ENCODE results near the gene ESPNL.
"Not testable (repeated sequence)": the region's sequence is repeated elsewhere in the genome, so short reads cannot be mapped to it uniquely, and the experiment has no call there.

Gene ESPNL

DNA sequence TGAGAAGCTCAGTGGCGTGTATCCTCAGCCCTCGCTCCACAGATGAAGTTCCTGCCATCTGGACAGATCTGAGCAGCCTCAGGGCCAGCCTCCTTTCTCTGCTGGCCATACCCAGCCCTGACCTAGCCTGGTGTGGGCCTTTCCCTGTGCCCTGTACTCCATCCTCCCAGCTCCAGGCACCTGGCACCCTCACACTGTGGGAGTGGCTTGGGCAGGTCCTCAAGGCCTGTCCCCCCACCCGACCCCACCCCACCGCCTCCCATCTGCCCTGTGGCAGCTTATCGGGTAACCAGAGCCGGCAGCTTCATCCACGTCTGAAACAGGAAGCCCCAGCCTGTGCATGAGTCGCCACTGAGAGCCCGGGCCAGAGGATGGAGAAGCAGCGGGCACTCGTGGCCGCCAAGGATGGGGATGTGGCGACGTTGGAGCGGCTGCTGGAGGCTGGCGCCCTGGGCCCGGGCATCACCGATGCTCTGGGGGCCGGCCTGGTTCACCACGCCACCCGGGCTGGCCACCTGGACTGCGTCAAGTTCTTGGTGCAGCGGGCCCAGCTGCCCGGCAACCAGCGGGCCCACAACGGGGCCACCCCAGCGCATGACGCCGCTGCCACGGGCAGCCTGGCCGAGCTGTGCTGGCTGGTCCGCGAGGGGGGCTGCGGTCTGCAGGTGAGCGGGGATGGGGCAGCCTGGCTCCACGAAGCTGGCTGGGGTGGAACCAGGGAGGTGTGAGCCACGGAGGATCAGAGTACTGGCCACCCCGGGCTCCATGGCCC, at the start of gene ESPNL:
ESPNL (plus strand) TSS at position 292 of the 772 bp plus-strand sequence; CDS start at position 372, 80 bp downstream.
- peak within 1 kb of the TSS; percentile 95 for H3K4me2 ChIP-seq (ENCODE audit: low read length)
- no peak for TF ChIP-seq CTCF (IDR thresholded peaks at IDR 0.05; ENCODE audit: low read depth, low read length, poor library complexity, severe bottlenecking)
- H3F3A ChIP-seq (ENCODE audit: control insufficient read depth, insufficient read depth) = peaks cover 6% of the 10 kb centered on the region; the same call in 1 of the 2 replicates
- H3K9me3 ChIP-seq (ENCODE audit: control insufficient read depth, insufficient read depth, low read length) = no peaks in the 10 kb centered on the region
- no peaks in the 10 kb centered on the region for H3K79me2 ChIP-seq (ENCODE audit: control insufficient read depth, low read length)
- no peaks in the 10 kb centered on the region for H3K27me3 ChIP-seq (ENCODE audit: control insufficient read depth, low read length)
- no peaks in the 10 kb centered on the region for H3K9me2 ChIP-seq (replicated peaks; ENCODE audit: control insufficient read depth, low read length)
- H3K36me3 ChIP-seq (ENCODE audit: control insufficient read depth, low read length) = no peaks in the 10 kb centered on the region
- peak within 1 kb of the TSS; percentile 69 for H3K4me3 ChIP-seq (ENCODE audit: low read length)
- H4K20me1 ChIP-seq (ENCODE audit: control insufficient read depth, insufficient read depth, low read depth, low read length) = no peaks in the 10 kb centered on the region
- H3K4me1 ChIP-seq (ENCODE audit: control insufficient read depth, low read length) = peaks cover 26% of the 10 kb centered on the region
- no peak within 1 kb of the TSS for H3K27ac ChIP-seq (ENCODE audit: low read depth, low read length)

- Histone ChIP-seq H3K79me2 (ENCODE audit: control insufficient read depth, low read length) (no peaks in the 10 kb centered on the region), H3K36me3 (ENCODE audit: control insufficient read depth, low read length) (no peaks in the 10 kb centered on the region), H3K27ac (ENCODE audit: low read depth, low read length) (no peak overlapping the region), H3K4me3 (ENCODE audit: low read length) (no peak overlapping the region), H3F3A (ENCODE audit: control insufficient read depth, insufficient read depth) (no peaks in the 10 kb centered on the region), H3K27me3 (ENCODE audit: control insufficient read depth, low read length) (no peaks in the 10 kb centered on the region), H3K4me1 (ENCODE audit: control insufficient read depth, low read length) (peaks cover 5% of the 10 kb centered on the region), H3K9me3 (ENCODE audit: control insufficient read depth, insufficient read depth, low read length) (no peaks in the 10 kb centered on the region), H3K9me2 (replicated peaks; ENCODE audit: control insufficient read depth, low read length) (no peaks in the 10 kb centered on the region), H4K20me1 (ENCODE audit: control insufficient read depth, insufficient read depth, low read depth, low read length) (no peaks in the 10 kb centered on the region), H3K4me2 (ENCODE audit: low read length) (no peak overlapping the region)
- TF ChIP-seq EZH2phosphoT487 (IDR thresholded peaks at IDR 0.05; ENCODE audit: borderline replicate concordance, low read length) = no peak
- no peak for TF ChIP-seq CTCF (IDR thresholded peaks at IDR 0.05; ENCODE audit: low read depth, low read length, poor library complexity, severe bottlenecking)
Measured at GRCh38 chr2:238053191-238053776, 46.9 kb upstream of the ESPNL start.

- TF ChIP-seq EZH2phosphoT487 (IDR thresholded peaks at IDR 0.05; ENCODE audit: borderline replicate concordance, low read length) (no peak), CTCF (IDR thresholded peaks at IDR 0.05; ENCODE audit: low read depth, low read length, poor library complexity, severe bottlenecking) (no peak)
- H3K9me3 ChIP-seq (ENCODE audit: control insufficient read depth, insufficient read depth, low read length) = no peaks in the 10 kb centered on the region
- H3K4me1 ChIP-seq (ENCODE audit: control insufficient read depth, low read length) = peaks cover 17% of the 10 kb centered on the region
- H3F3A ChIP-seq (ENCODE audit: control insufficient read depth, insufficient read depth) = peaks cover 2% of the 10 kb centered on the region; the same call in 1 of the 2 replicates
- no peak overlapping the region for H3K4me3 ChIP-seq (ENCODE audit: low read length)
- H3K79me2 ChIP-seq (ENCODE audit: control insufficient read depth, low read length) = peaks cover 11% of the 10 kb centered on the region
- H3K27ac ChIP-seq (ENCODE audit: low read depth, low read length) = no peak overlapping the region
- no peaks in the 10 kb centered on the region; the same call in 1 of the 2 replicates for H3K36me3 ChIP-seq (ENCODE audit: control insufficient read depth, low read length)
- no peak overlapping the region for H3K4me2 ChIP-seq (ENCODE audit: low read length)
- H3K27me3 ChIP-seq (ENCODE audit: control insufficient read depth, low read length) = no peaks in the 10 kb centered on the region
- H4K20me1 ChIP-seq (ENCODE audit: control insufficient read depth, insufficient read depth, low read depth, low read length) = no peaks in the 10 kb centered on the region
- H3K9me2 ChIP-seq (replicated peaks; ENCODE audit: control insufficient read depth, low read length) = no peaks in the 10 kb centered on the region
Measured at GRCh38 chr2:238055841-238056240, 44.3 kb upstream of the ESPNL start.

GRCh38 chr2:238057696-238058575, 42.2 kb upstream of the ESPNL start:
- not testable (repeated sequence) for H4K20me1 ChIP-seq (ENCODE audit: control insufficient read depth, insufficient read depth, low read depth, low read length); H3K9me2 ChIP-seq (replicated peaks; ENCODE audit: control insufficient read depth, low read length); H3K27ac ChIP-seq (ENCODE audit: low read depth, low read length); H3K4me2 ChIP-seq (ENCODE audit: low read length); H3K4me3 ChIP-seq (ENCODE audit: low read length); H3F3A ChIP-seq (ENCODE audit: control insufficient read depth, insufficient read depth); H3K27me3 ChIP-seq (ENCODE audit: control insufficient read depth, low read length); H3K36me3 ChIP-seq (ENCODE audit: control insufficient read depth, low read length); H3K9me3 ChIP-seq (ENCODE audit: control insufficient read depth, insufficient read depth, low read length)
- H3K79me2 ChIP-seq (ENCODE audit: control insufficient read depth, low read length) = peaks cover 31% of the 10 kb centered on the region
- H3K4me1 ChIP-seq (ENCODE audit: control insufficient read depth, low read length) = peaks cover 24% of the 10 kb centered on the region

Measured in DOHH2 (cell line).